Spinal cord (tissue), 10 donors: Measurements from ENCODE around the gene ZFP30. TPM values are rescaled to one million over a fixed set of nuclear protein-coding genes. Genes with fewer than 3 reads are reported as not detected.

Experiments used
- DNase-seq, 6 donors: peaks; one replicate each; pipeline versions ENCODE4 v3.0.0 to v3.0.0-alpha.2; 2013 to 2015; ENCODE audit warnings: low spot score in 6 of 6, low read depth in 4 of 6
- H3K27ac ChIP-seq: one replicate; pipeline ENCODE4 v1.5.1; 2013; ENCODE audit warnings: low read depth, low read length, control low read depth
- H3K27me3 ChIP-seq: one replicate; pipeline ENCODE4 v1.6.1; 2013; ENCODE audit warnings: low read length; ENCODE audit not compliant: control insufficient read depth, insufficient read depth
- H3K36me3 ChIP-seq: one replicate; pipeline ENCODE4 v1.6.1; 2013; ENCODE audit warnings: low read length; ENCODE audit not compliant: control insufficient read depth, insufficient read depth
- H3K4me1 ChIP-seq: one replicate; pipeline ENCODE4 v1.6.1; 2013; ENCODE audit warnings: low read length; ENCODE audit not compliant: control insufficient read depth, insufficient read depth
- H3K4me3 ChIP-seq: one replicate; pipeline ENCODE4 v1.5.1; 2013; ENCODE audit warnings: low read depth, low read length, control low read depth
- H3K9me3 ChIP-seq: one replicate; pipeline ENCODE4 v1.6.1; 2013; ENCODE audit warnings: low read length; ENCODE audit not compliant: control insufficient read depth, insufficient read depth
- WGBS: methylation state at CpG from one replicate; pipeline ENCODE4 v1.1.5; 2013; ENCODE audit warnings: missing lambda C conversion rate; ENCODE audit not compliant: insufficient coverage; 5-methylcytosine and 5-hydroxymethylcytosine counted together
- polyA plus RNA-seq, 2 donors: library from polyadenylated mRNA; unstranded; fragments of 120-200 nt; gene quantifications; one replicate each; pipeline ENCODE4 v1.2.1, GENCODE V29; 2013; ENCODE audit not compliant: insufficient read length in 2 of 2
- small RNA-seq: library from RNA; depleted of rRNA; stranded (forward); fragments of <200 nt; gene quantifications from one replicate; pipeline ENCODE3, GENCODE V24; 2014; ENCODE audit warnings: low replicate concordance
- total RNA-seq, 2 donors: library from RNA; depleted of rRNA in 1 of 2; stranded (reverse); fragments of 120-200 nt in 1 of 2; fragments of >200 nt in 1 of 2; gene quantifications; one replicate each; pipeline versions ENCODE4 v1.2.3 to v1.2.4, GENCODE V29; 2013 to 2014
- donor health status: healthy.

Gene ZFP30
- total and polyA plus RNA-seq, 4 donors = 27.6 to 42.3 (median 37.0) TPM

- no peak for DNase-seq
- no peaks in the 10 kb centered on the region for H3K27me3 ChIP-seq
- H3K4me1 ChIP-seq = no peaks in the 10 kb centered on the region
- H3K4me3 ChIP-seq = no peak overlapping the region
- H3K36me3 ChIP-seq = peaks cover 5% of the 10 kb centered on the region
- H3K27ac ChIP-seq = no peak overlapping the region
- H3K9me3 ChIP-seq = peaks cover 56% of the 10 kb centered on the region
Observed at GRCh38 chr19:37565370-37565669, 89.9 kb downstream of the ZFP30 start.

DNA sequence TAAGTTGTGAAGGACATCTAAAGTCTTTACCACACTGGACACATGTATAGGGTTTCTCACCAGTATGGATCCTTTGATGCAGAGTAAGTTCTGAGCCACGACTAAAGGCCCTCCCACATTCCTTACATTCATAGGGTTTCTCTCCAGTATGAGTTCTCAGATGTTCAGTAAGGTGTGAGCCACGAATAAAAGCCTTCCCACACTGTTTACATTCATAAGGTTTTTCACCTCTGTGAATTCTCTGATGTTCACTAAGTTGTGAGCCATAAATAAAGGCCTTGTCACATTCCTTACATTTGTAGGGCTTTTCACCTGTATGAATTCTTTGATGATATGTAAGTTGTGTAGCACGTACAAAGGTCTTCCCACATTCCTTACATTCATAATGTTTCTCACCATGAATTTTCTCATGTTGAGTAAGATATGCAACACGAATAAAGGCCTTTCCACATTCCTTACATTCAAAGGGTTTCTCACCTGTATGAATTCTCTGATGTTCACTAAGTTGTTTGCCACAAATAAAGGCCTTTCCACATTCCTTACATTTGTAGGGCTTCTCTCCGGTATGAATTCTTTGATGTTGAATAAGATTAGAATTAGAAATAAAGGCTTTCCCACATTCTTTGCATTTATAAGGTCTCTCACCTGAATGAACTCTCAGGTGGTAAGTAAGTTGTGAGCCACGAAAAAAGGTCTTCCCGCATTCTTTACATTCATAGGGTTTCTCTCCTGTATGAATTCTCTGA, 90.5 kb downstream of the ZFP30 start:
- H3K9me3 ChIP-seq = peaks cover 54% of the 10 kb centered on the region
- no peak overlapping the region for H3K27ac ChIP-seq
- DNase-seq = no peak
- no peak overlapping the region for H3K4me3 ChIP-seq
- no CpG with 5 or more reads among the region's 7 CpGs for WGBS
- H3K27me3 ChIP-seq = no peaks in the 10 kb centered on the region
- H3K36me3 ChIP-seq = peaks cover 5% of the 10 kb centered on the region
- H3K4me1 ChIP-seq = no peaks in the 10 kb centered on the region

Small RNA genes lying within 50 kb of the gene (small RNA-seq; reads per million reads assigned to genes)
- gene SELENOKP1 = not detected

Other genes with a start within 250 kb of the ZFP30 start
- gene ZNF569, start 188.0 kb downstream of the ZFP30 start, total RNA-seq = 10 to 100 TPM; 14.1 to 26.1 TPM
- 10 to 100 TPM; 12.1 to 13.3 TPM for gene ZNF569, start 188.0 kb downstream of the ZFP30 start, polyA plus RNA-seq
- gene ZNF570, start 186.1 kb downstream of the ZFP30 start, total RNA-seq = 10 to 100 TPM; 17.4 to 18.8 TPM
- 10 to 100 TPM in 1 of 2 donors, 1 to 10 TPM in 1; 9.2 to 11.4 TPM for gene ZNF570, start 186.1 kb downstream of the ZFP30 start, polyA plus RNA-seq
- gene ZNF793, start 148.5 kb downstream of the ZFP30 start, total RNA-seq = 10 to 100 TPM; 17.8 to 23.3 TPM
- gene ZNF793, start 148.5 kb downstream of the ZFP30 start, polyA plus RNA-seq = 10 to 100 TPM; 28.5 to 44.8 TPM
- gene ZNF571, start 60.7 kb downstream of the ZFP30 start, total RNA-seq = 10 to 100 TPM; 14.2 TPM
- gene ZNF571, start 60.7 kb downstream of the ZFP30 start, polyA plus RNA-seq = 10 to 100 TPM; 11.7 to 13.1 TPM
- gene ZNF540, start 60.6 kb downstream of the ZFP30 start, total RNA-seq = 10 to 100 TPM; 10.7 to 20.0 TPM
- 10 to 100 TPM; 20.1 to 23.5 TPM for gene ZNF540, start 60.6 kb downstream of the ZFP30 start, polyA plus RNA-seq
- gene ZNF607, start 64.3 kb upstream of the ZFP30 start, total RNA-seq = 10 to 100 TPM; 12.3 to 13.2 TPM
- gene ZNF607, start 64.3 kb upstream of the ZFP30 start, polyA plus RNA-seq = 10 to 100 TPM; 10.0 to 10.6 TPM
- 10 to 100 TPM; 27.3 to 30.5 TPM for gene ZNF573, start 124.1 kb upstream of the ZFP30 start, total RNA-seq
- gene ZNF573, start 124.1 kb upstream of the ZFP30 start, polyA plus RNA-seq = 10 to 100 TPM; 13.6 to 19.3 TPM